ENCODE measurements around the gene PDF. TPM values are rescaled to one million over a fixed set of nuclear protein-coding genes. Genes with fewer than 3 reads are reported as not detected.

The PDF gene
- total and polyA plus RNA-seq, 2 donors (not counting 3 experiments of a cell fraction or from before 2014, with no cell fraction given): 13.1 to 16.7 TPM

GRCh38 chr16:69325784-69326171 lies 4.6 kb downstream of the PDF start:
- intact Hi-C loops (cut with micrococcal nuclease): no loop called here

GRCh38 chr16:69324585-69325253 lies 5.7 kb downstream of the PDF start:
- FAIRE-seq: no peak
- no peak overlapping the region for H3K4me3 ChIP-seq (replicated peaks in 1 of 3; ENCODE audit: insufficient read depth in 1 of 3, low read depth in 1 of 3, low read length in 3 of 3)
- H3K4me1 ChIP-seq (ENCODE audit: control insufficient read depth, extremely low read depth, insufficient read depth, low read length): peaks cover 16% of the 10 kb centered on the region
- H2AFZ ChIP-seq (ENCODE audit: low read depth, low read length): no peak overlapping the region
- H3K9ac ChIP-seq (replicated peaks; ENCODE audit: extremely low read depth, insufficient read depth, low read length): no peak overlapping the region
- peaks cover 49% of the 10 kb centered on the region for H3K79me2 ChIP-seq (ENCODE audit: control insufficient read depth, insufficient read depth, low read length)
- dilution Hi-C loops (cut with MboI; ENCODE audit: extremely low pct_ligation_motif_present, low sequenced_read_pairs) (no loop called here), intact Hi-C loops (cut with micrococcal nuclease) (no loop called here)
- ChIA-PET CTCF (no interaction called here), POLR2A (interaction anchor here (0.7 kb wide), 1 partner anchor 543 kb away, joined by 3 read pairs; no protein-coding TSS in a partner anchor)
- TSS peak; percentile 49 for BruUV-seq (replicated peaks)
- H3K36me3 ChIP-seq (ENCODE audit: control insufficient read depth in 2 of 2, extremely low read depth in 1 of 2, insufficient read depth in 2 of 2, low read length in 2 of 2): peaks cover 14 to 34% of the 10 kb centered on the region in 2 experiments
- H4K20me1 ChIP-seq (replicated peaks; ENCODE audit: control insufficient read depth, extremely low read depth, insufficient read depth, low read length): no peaks in the 10 kb centered on the region
- H3K9me1 ChIP-seq (replicated peaks; ENCODE audit: control insufficient read depth, extremely low read depth, insufficient read depth, low read length): no peaks in the 10 kb centered on the region
- no peaks in the 10 kb centered on the region for H3K27me3 ChIP-seq (ENCODE audit: control insufficient read depth in 2 of 2, insufficient read depth in 2 of 2, low read length in 2 of 2)
- no peak for TF ChIP-seq POLR2AphosphoS5 (IDR thresholded peaks at IDR 0.05; ENCODE audit: insufficient read depth, low read depth, low read length)
- TF ChIP-seq EZH2 (IDR thresholded peaks at IDR 0.05; ENCODE audit: borderline replicate concordance, low read depth, low read length, severe bottlenecking): no peak
- no peak for TF ChIP-seq JUN (IDR thresholded peaks at IDR 0.05; ENCODE audit: borderline replicate concordance, insufficient read depth, insufficient read length, low read depth)
- TF ChIP-seq FOS (IDR thresholded peaks at IDR 0.05; ENCODE audit: borderline replicate concordance, insufficient read depth, low read length): no peak
- no peak for TF ChIP-seq GATA2 (IDR thresholded peaks at IDR 0.05; ENCODE audit: insufficient read depth, insufficient read length, low read depth, low read length)
- DNase-seq (ENCODE audit: low read depth, low spot score): no peak
- no peak overlapping the region for H3K27ac ChIP-seq (ENCODE audit: insufficient read depth, low read depth, low read length)
- H3K4me2 ChIP-seq (ENCODE audit: insufficient read depth, low read length): no peak overlapping the region
- no peaks in the 10 kb centered on the region for H3K9me3 ChIP-seq (replicated peaks; ENCODE audit: control insufficient read depth, insufficient read depth, low read length)

More at GRCh38 chr16:69325784-69326171, 4.6 kb downstream of the PDF start:
- no peak overlapping the region for H3K9ac ChIP-seq (replicated peaks; ENCODE audit: extremely low read depth, insufficient read depth, low read length)
- H3K4me3 ChIP-seq (replicated peaks in 1 of 3; ENCODE audit: insufficient read depth in 1 of 3, low read depth in 1 of 3, low read length in 3 of 3): no peak overlapping the region
- POLR2A ChIA-PET: no interaction called here
- DNase-seq (ENCODE audit: low read depth, low spot score): no peak
- H3K4me2 ChIP-seq (ENCODE audit: insufficient read depth, low read length): no peak overlapping the region
- CTCF ChIA-PET: interaction anchor here (2.4 kb wide), 1 partner anchor 175 kb away, joined by 8 read pairs; no protein-coding TSS in a partner anchor
- no peaks in the 10 kb centered on the region for H3K9me3 ChIP-seq (replicated peaks; ENCODE audit: control insufficient read depth, insufficient read depth, low read length)
- no peaks in the 10 kb centered on the region for H4K20me1 ChIP-seq (replicated peaks; ENCODE audit: control insufficient read depth, extremely low read depth, insufficient read depth, low read length)
- H3K79me2 ChIP-seq (ENCODE audit: control insufficient read depth, insufficient read depth, low read length): peaks cover 49% of the 10 kb centered on the region
- no peak overlapping the region for H3K27ac ChIP-seq (ENCODE audit: insufficient read depth, low read depth, low read length)
- no peaks in the 10 kb centered on the region for H3K9me1 ChIP-seq (replicated peaks; ENCODE audit: control insufficient read depth, extremely low read depth, insufficient read depth, low read length)
- dilution Hi-C loops (cut with MboI; ENCODE audit: extremely low pct_ligation_motif_present, low sequenced_read_pairs): no loop called here
- H2AFZ ChIP-seq (ENCODE audit: low read depth, low read length): no peak overlapping the region
- peaks cover 9 to 24% of the 10 kb centered on the region in 2 experiments for H3K36me3 ChIP-seq (ENCODE audit: control insufficient read depth in 2 of 2, extremely low read depth in 1 of 2, insufficient read depth in 2 of 2, low read length in 2 of 2)
- peaks cover 17% of the 10 kb centered on the region for H3K4me1 ChIP-seq (ENCODE audit: control insufficient read depth, extremely low read depth, insufficient read depth, low read length)
- no peak for TF ChIP-seq POLR2AphosphoS5 (IDR thresholded peaks at IDR 0.05; ENCODE audit: insufficient read depth, low read depth, low read length)
- TF ChIP-seq FOS (IDR thresholded peaks at IDR 0.05; ENCODE audit: borderline replicate concordance, insufficient read depth, low read length): no peak
- no peak for TF ChIP-seq EZH2 (IDR thresholded peaks at IDR 0.05; ENCODE audit: borderline replicate concordance, low read depth, low read length, severe bottlenecking)
- no peak for TF ChIP-seq MAX (IDR thresholded peaks at IDR 0.05; ENCODE audit: insufficient read depth, insufficient read length)
- TF ChIP-seq MYC (IDR thresholded peaks at IDR 0.05; ENCODE audit: low read depth, low read length): no peak
- TF ChIP-seq POLR2A (IDR thresholded peaks at IDR 0.05; ENCODE audit: low read depth, low read length): no peak
- H3K27me3 ChIP-seq (ENCODE audit: control insufficient read depth in 2 of 2, insufficient read depth in 2 of 2, low read length in 2 of 2): no peaks in the 10 kb centered on the region
- no TSS peak for BruUV-seq (replicated peaks)
- FAIRE-seq: no peak
